K562 (cell line): ENCODE measurements around the gene HIP1R. TPM values are rescaled to one million over a fixed set of nuclear protein-coding genes. Genes with fewer than 3 reads are reported as not detected.

Experiments
- ATAC-seq: fragments of 200-7000 bp; cut with Tn5 transposase; 3 replicates; pipeline ENCODE4 v1.9.1; 2020; ENCODE audit warnings: moderate library complexity
- BruUV-seq: library from RNA; stranded (reverse); fragments of 400-500 nt; replicated peaks from 2 replicates; lab custom pipeline; 2021; lab: Mats Ljungman, UMichigan
- CTCF ChIA-PET: fragments of 300-600 bp; formaldehyde crosslinking; extraction: SDS; loops from one replicate; lab custom pipeline; 2021; ENCODE audit warnings: low intra/inter-chr PET ratio; lab: Yijun Ruan, JAX
- POLR2A ChIA-PET: fragments of 300-600, 350-650 bp; sonication (Branson Sonifier 250); formaldehyde crosslinking; extraction: SDS; loops from one replicate; lab custom pipeline; 2021; ENCODE audit warnings: antibody characterized with exemption, inconsistent platforms; lab: Yijun Ruan, JAX
- DNase-seq, 4 experiments: peaks; one replicate each; pipeline versions ENCODE4 v3.0.0 to v3.0.0-alpha.2; 2011 to 2018; ENCODE audit warnings: low spot score in 3 of 4, mixed read lengths in 3 of 4; ENCODE audit errors: extremely low read depth in 1 of 4
- FAIRE-seq: peaks from 2 replicates; lab custom pipeline; 2011; peaks lifted over from hg19 to GRCh38; lab: Jason Lieb, UNC
- H2AFZ ChIP-seq: 2 replicates; pipeline ENCODE4 v1.6.0; 2011; ENCODE audit warnings: low read depth, low read length, control low read depth, inconsistent platforms
- H3K27ac ChIP-seq: fragments of 200-600 bp; 3 replicates; pipeline ENCODE4 v1.8.0; 2011; ENCODE audit warnings: low read depth, mild to moderate bottlenecking, control low read depth, inconsistent platforms, low read length, moderate library complexity, mixed read lengths; ENCODE audit errors: extremely low read depth
- H3K27me3 ChIP-seq, 2 experiments: fragments of 300-600 bp in 1 of 2; 2 replicates in 1 of 2; 3 replicates in 1 of 2; pipeline versions ENCODE4 v1.6.0 to v1.8.0; 2011; ENCODE audit warnings: inconsistent platforms in 2 of 2, low read length in 2 of 2, mild to moderate bottlenecking in 1 of 2, mixed read lengths in 1 of 2, moderate library complexity in 1 of 2; ENCODE audit not compliant: control insufficient read depth in 2 of 2, insufficient read depth in 2 of 2
- H3K36me3 ChIP-seq: fragments of 300-600 bp; 3 replicates; pipeline ENCODE4 v1.8.0; 2011; ENCODE audit warnings: mild to moderate bottlenecking, low read length, inconsistent platforms; ENCODE audit not compliant: control insufficient read depth, insufficient read depth
- H3K4me1 ChIP-seq, 2 experiments: fragments of 200-600 bp in 1 of 2; replicated peaks in 1 of 2; 2 replicates in 1 of 2; 3 replicates in 1 of 2; pipeline versions ENCODE4 v1.5.1 to v1.8.0; 2011; ENCODE audit warnings: inconsistent platforms in 2 of 2, low read length in 2 of 2, mild to moderate bottlenecking in 1 of 2, mixed read lengths in 1 of 2, moderate library complexity in 1 of 2; ENCODE audit not compliant: control insufficient read depth in 2 of 2, insufficient read depth in 2 of 2
- H3K4me2 ChIP-seq: 2 replicates; pipeline ENCODE4 v1.6.1; 2011; ENCODE audit warnings: low read length, control low read depth, inconsistent platforms, mixed read lengths; ENCODE audit not compliant: insufficient read depth
- H3K4me3 ChIP-seq: fragments of 200-600 bp; sonication (generic), shearing (Covaris generic); 2 replicates; pipeline ENCODE4 v1.5.1; 2016; ENCODE audit warnings: control low read depth, inconsistent platforms
- H3K79me2 ChIP-seq: fragments of 200-600 bp; 3 replicates; pipeline ENCODE4 v1.8.0; 2011; ENCODE audit warnings: low read length, inconsistent platforms; ENCODE audit not compliant: control insufficient read depth, insufficient read depth
- H3K9ac ChIP-seq, 2 experiments: 2 replicates each; pipeline versions ENCODE4 v1.6.0 to v1.6.1; 2011; ENCODE audit warnings: low read depth in 2 of 2, low read length in 2 of 2, control low read depth in 1 of 2, inconsistent platforms in 1 of 2, mild to moderate bottlenecking in 1 of 2, mixed read lengths in 1 of 2; ENCODE audit not compliant: insufficient read depth in 1 of 2
- H3K9me1 ChIP-seq: one replicate; pipeline ENCODE4 v1.6.0; 2011; ENCODE audit warnings: inconsistent platforms, mild to moderate bottlenecking, low read length, moderate library complexity; ENCODE audit not compliant: control insufficient read depth, insufficient read depth
- H3K9me3 ChIP-seq: replicated peaks from 2 replicates; pipeline ENCODE4 v1.5.1; 2011; ENCODE audit warnings: low read depth, low read length, inconsistent platforms; ENCODE audit not compliant: control insufficient read depth, insufficient read depth
- H4K20me1 ChIP-seq: replicated peaks from 2 replicates; pipeline ENCODE4 v1.6.1; 2011; ENCODE audit warnings: low read length, inconsistent platforms, mixed read lengths; ENCODE audit not compliant: control insufficient read depth, insufficient read depth
- LCOR ChIP-seq: sonication (generic); formaldehyde crosslinking; IDR thresholded peaks from 2 replicates; pipeline ENCODE4 v1.8.0; 2022; ENCODE audit warnings: mild to moderate bottlenecking, missing genetic modification reagents
- POLR2A ChIP-seq: fragments of 450-650 bp; conservative IDR thresholded peaks from 2 replicates; pipeline ENCODE4 v1.6.1; 2016
- POLR2B ChIP-seq: fragments of 450-650 bp; IDR thresholded peaks from 2 replicates; pipeline ENCODE4 v1.6.1; 2018; ENCODE audit warnings: low read depth; ENCODE audit not compliant: partially characterized antibody
- SUPT5H ChIP-seq: fragments of 450-650 bp; IDR thresholded peaks from 2 replicates; pipeline ENCODE4 v1.6.1; 2016
- ZNF347 ChIP-seq: fragments of 450-650 bp; formaldehyde crosslinking; IDR thresholded peaks from 2 replicates; pipeline ENCODE4 v1.4.0; 2020; ENCODE audit warnings: low read depth, mild to moderate bottlenecking, moderate library complexity
- WGBS: fragments of 100-300 bp; shearing (Covaris generic); methylation state at CpG from one replicate; pipeline ENCODE4 v1.1.6; 2016; ENCODE audit warnings: low coverage, mixed read lengths; ENCODE audit not compliant: insufficient coverage; ENCODE audit errors: missing lambda C conversion rate; 5-methylcytosine and 5-hydroxymethylcytosine counted together
- in situ Hi-C: fragments of 300-500 bp; cut with MboI; formaldehyde crosslinking; loops from 4 replicates; pipeline ENCODE4 v1.15.0; 2018; ENCODE audit warnings: inconsistent platforms, mixed read lengths
- intact Hi-C: fragments of 100-400 bp; cut with micrococcal nuclease; formaldehyde crosslinking; loops from 2 replicates; pipeline ENCODE4 v1.14.2; 2022
- polyA plus RNA-seq, 8 experiments: library from polyadenylated mRNA; depleted of rRNA in 4 of 8; stranded (reverse) in 5 of 8; unstranded in 3 of 8; fragments of >200 nt; fragmentation: Nextera tagmentation in 2 of 8; fragmentation: Illumina TruSeq in 1 of 8; extraction: Ambion mirVana in 2 of 8; extraction: Trizol in 1 of 8; gene quantifications; 2 replicates each; pipeline versions ENCODE4 v1.2.1 to v1.2.3, GENCODE V29; 2011 to 2014; ENCODE audit warnings: inconsistent platforms in 1 of 8, missing spikeins in 1 of 8
- total RNA-seq, 7 experiments: library from RNA; depleted of rRNA in 6 of 7; stranded (reverse); fragments of >200 nt in 6 of 7; fragmentation: Illumina TruSeq in 2 of 7; extraction: Trizol in 2 of 7; gene quantifications; 2 replicates each; pipeline versions ENCODE4 v1.2.1 to v1.2.3, GENCODE V29; 2011 to 2021; ENCODE audit warnings: low replicate concordance in 1 of 7
- TF ChIP-seq, protein P1 (sequence below): fragments of 450-650 bp; formaldehyde crosslinking; conservative IDR thresholded peaks from 2 replicates; pipeline ENCODE4 v1.4.0; 2022; ENCODE audit warnings: mild to moderate bottlenecking, missing genetic modification characterization

HIP1R gene
- total and polyA plus RNA-seq, 9 of the 15 experiments (the other 6 are each of a cell fraction or from before 2014, with no cell fraction given), result 0.15 to 31.0 (median 14.2) TPM

DNA sequence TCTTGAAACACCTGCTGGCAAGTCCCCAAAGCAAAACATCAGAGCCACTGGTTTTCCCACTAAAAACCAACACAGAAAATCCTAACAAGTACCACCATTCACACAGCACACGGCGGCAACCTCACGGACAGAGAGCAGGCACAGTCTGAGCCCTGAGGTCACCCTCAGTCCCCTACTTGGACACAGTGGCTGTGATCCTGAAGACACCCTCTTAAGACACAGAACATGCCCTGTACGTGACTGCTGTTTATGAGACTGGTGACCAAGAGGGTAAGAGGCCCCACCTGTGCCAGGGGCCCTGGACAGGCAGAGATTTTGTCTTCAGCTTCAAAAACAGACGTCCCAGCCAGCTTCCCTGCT, 29.6 kb downstream of the HIP1R start:
- no peak overlapping the region for H3K4me2 ChIP-seq
- in situ Hi-C loops, result no loop called here
- no peaks in the 10 kb centered on the region for H3K27me3 ChIP-seq
- CTCF ChIA-PET, result no interaction called here
- H3K4me3 ChIP-seq, result no peak overlapping the region
- H3K4me1 ChIP-seq, result peaks cover 0 to 61% of the 10 kb centered on the region in 2 experiments; a peak in 2 of 5 replicates
- no peaks in the 10 kb centered on the region for H3K9me1 ChIP-seq
- peak; percentile 57 for FAIRE-seq
- TF ChIP-seq POLR2A (0 out of 2 replicates have a peak, but pooled peaks have one; percentile 18), LCOR (CRISPR knock-in tag) (no peak), POLR2B (peak; percentile 5), SUPT5H (peak; percentile 13; the same call in 1 of the 2 replicates), ZNF347 (CRISPR knock-in tag) (no peak)
- TF ChIP-seq, protein P1, sequence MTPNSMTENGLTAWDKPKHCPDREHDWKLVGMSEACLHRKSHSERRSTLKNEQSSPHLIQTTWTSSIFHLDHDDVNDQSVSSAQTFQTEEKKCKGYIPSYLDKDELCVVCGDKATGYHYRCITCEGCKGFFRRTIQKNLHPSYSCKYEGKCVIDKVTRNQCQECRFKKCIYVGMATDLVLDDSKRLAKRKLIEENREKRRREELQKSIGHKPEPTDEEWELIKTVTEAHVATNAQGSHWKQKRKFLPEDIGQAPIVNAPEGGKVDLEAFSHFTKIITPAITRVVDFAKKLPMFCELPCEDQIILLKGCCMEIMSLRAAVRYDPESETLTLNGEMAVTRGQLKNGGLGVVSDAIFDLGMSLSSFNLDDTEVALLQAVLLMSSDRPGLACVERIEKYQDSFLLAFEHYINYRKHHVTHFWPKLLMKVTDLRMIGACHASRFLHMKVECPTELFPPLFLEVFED, result 0 out of 2 replicates have a peak, but pooled peaks have one; percentile 25
- TF ChIP-seq, all 486 proteins: peak for 4
- Histone ChIP-seq H3K27ac (no peak overlapping the region), H2AFZ (no peak overlapping the region), H3K79me2 (no peaks in the 10 kb centered on the region), H3K9me3 (no peaks in the 10 kb centered on the region), H3K36me3 (peaks cover 65% of the 10 kb centered on the region), H4K20me1 (peaks cover 9% of the 10 kb centered on the region), H3K9ac (no peak overlapping the region)
- DNase-seq, result no peak
- 87% methylated on average over 5 of the region's 5 CpGs for WGBS
- POLR2A ChIA-PET, result interaction anchor here (0.6 to 2.2 kb wide), 9 partner anchors 9 to 654 kb away, joined by 3 to 8 read pairs (median 4); no protein-coding TSS in a partner anchor
- BruUV-seq, result no TSS peak
- ATAC-seq, result no peak
- intact Hi-C loops, result loop anchor here (5.0 kb wide), 2 partner anchors 228 to 372 kb away; no protein-coding TSS in a partner anchor
